Spleen (tissue), 11 donors: ENCODE data around the gene CABP2. TPM values are rescaled to one million over a fixed set of nuclear protein-coding genes. Genes with fewer than 3 reads are reported as not detected.
A peak's percentile ranks its signal among the peaks of the same experiment; 100 is the strongest.

Experiments used
- DNase-seq: peaks from one replicate; pipeline ENCODE4 v3.0.0-alpha.2; 2020
- H3K27ac ChIP-seq, 8 donors: fragments of 200-600 bp; sonication (generic) in 7 of 8; 1 replicate in 4 of 8; 2 replicates in 4 of 8; pipeline versions ENCODE4 v1.5.0 to v1.8.0; 2016 to 2021; ENCODE audit warnings: inconsistent platforms in 4 of 8, mild to moderate bottlenecking in 4 of 8, moderate library complexity in 1 of 8
- H3K27me3 ChIP-seq, 7 donors: fragments of 200-600 bp; sonication (generic) in 6 of 7; replicated peaks in 1 of 7; 1 replicate in 4 of 7; 2 replicates in 3 of 7; pipeline versions ENCODE4 v1.5.0 to v1.8.0; 2016 to 2021; ENCODE audit warnings: inconsistent platforms in 3 of 7, mild to moderate bottlenecking in 1 of 7
- H3K36me3 ChIP-seq, 6 donors: fragments of 200-600 bp; sonication (generic) in 5 of 6; 1 replicate in 4 of 6; 2 replicates in 2 of 6; pipeline versions ENCODE4 v1.5.0 to v1.8.0; 2016 to 2021; ENCODE audit warnings: inconsistent platforms in 2 of 6
- H3K4me1 ChIP-seq, 6 donors: fragments of 200-600 bp; sonication (generic) in 5 of 6; 1 replicate in 3 of 6; 2 replicates in 3 of 6; pipeline versions ENCODE4 v1.5.0 to v1.8.0; 2016 to 2021; ENCODE audit warnings: inconsistent platforms in 3 of 6
- H3K4me3 ChIP-seq, 8 donors: fragments of 200-600 bp; sonication (generic) in 7 of 8; 1 replicate in 4 of 8; 2 replicates in 4 of 8; pipeline versions ENCODE4 v1.5.0 to v1.8.0; 2016 to 2021; ENCODE audit warnings: inconsistent platforms in 4 of 8, mild to moderate bottlenecking in 4 of 8, moderate library complexity in 2 of 8
- H3K9me3 ChIP-seq, 8 donors: fragments of 200-600 bp; sonication (generic) in 7 of 8; 1 replicate in 4 of 8; 2 replicates in 4 of 8; pipeline versions ENCODE4 v1.5.0 to v1.8.0; 2016 to 2021; ENCODE audit warnings: inconsistent platforms in 4 of 8
- CTCF ChIP-seq, 11 experiments: fragments of 200-600 bp in 7 of 11; fragments of 450-650 bp in 4 of 11; sonication (generic) in 4 of 11; IDR thresholded peaks in 8 of 11; conservative IDR thresholded peaks in 3 of 11; 1 replicate in 7 of 11; 2 replicates in 4 of 11; pipeline versions ENCODE4 v1.4.0 to v1.8.0; 2016 to 2021; ENCODE audit warnings: antibody characterized with exemption in 11 of 11, inconsistent platforms in 4 of 11, mild to moderate bottlenecking in 1 of 11
- POLR2A ChIP-seq, 3 donors: fragments of 450-650 bp; IDR thresholded peaks; one replicate each; pipeline ENCODE4 v1.5.1; 2017; ENCODE audit warnings: antibody characterized with exemption in 3 of 3, mild to moderate bottlenecking in 1 of 3
- POLR2AphosphoS5 ChIP-seq, 3 donors: sonication (generic); formaldehyde crosslinking; IDR thresholded peaks; one replicate each; pipeline ENCODE4 v1.5.1; 2017; ENCODE audit warnings: antibody characterized with exemption in 3 of 3
- WGBS, 5 donors: extraction: QIAGEN DNeasy Blood & Tissue Kit in 3 of 5; methylation state at CpG; one replicate each; pipeline versions ENCODE4 v1.1.5 to v1.1.7; 2013 to 2018; 5-methylcytosine and 5-hydroxymethylcytosine counted together
- intact Hi-C: fragments of 100-400 bp; cut with DNase I; formaldehyde crosslinking; loops from one replicate; pipeline ENCODE4 v1.15.0; 2023; ENCODE audit warnings: low total_unique reads
- polyA plus RNA-seq, 3 donors: library from polyadenylated mRNA; stranded (reverse); fragments of 200-250 nt; gene quantifications; one replicate each; pipeline ENCODE4 v1.2.1, GENCODE V29; 2013
- total RNA-seq, 7 donors: library from RNA; depleted of rRNA in 3 of 7; stranded (reverse); fragments of >200 nt in 3 of 7; fragmentation: NEBNext Ultra II Directional in 4 of 7; extraction: Animal tissue kit (Norgen Biotek cat#: 25700) in 4 of 7; gene quantifications; one replicate each; pipeline versions ENCODE4 v1.1.0 to v1.2.1, GENCODE V29; 2016 to 2021
- donor health status: healthy with polysubstance abuse.
- donor health status: DM: no; HTN: no; CAD: no; lungs with moderate emphysema.
- donor health status: DM: no; HTN: no; CAD: no.
- donor health status: Bipolar disorder and iron deficiency.
- donor health status: healthy.
- donor health status: DM: no; HTN: no; CAD: no.
- donor health status: DM: yes; HTN: yes; CAD: no.

CABP2 gene
- total and polyA plus RNA-seq, 10 donors: not detected

GRCh38 chr11:67508486-67509121 lies 14.6 kb downstream of the CABP2 start:
- peaks cover 0 to 35% (median 0%) of the 10 kb centered on the region in 7 donors for H3K27me3 ChIP-seq
- peaks cover 28 to 53% (median 47%) of the 10 kb centered on the region in 6 donors for H3K4me1 ChIP-seq
- peaks cover 0 to 10% (median 0%) of the 10 kb centered on the region in 6 donors for H3K36me3 ChIP-seq
- peak overlapping the region; percentile 63 to 97 (median 86) for H3K4me3 ChIP-seq
- intact Hi-C loops: loop anchor here (5.0 kb wide), 1 partner anchor 111 kb away; no protein-coding TSS in a partner anchor
- peak; percentile 98 for DNase-seq
- no peaks in the 10 kb centered on the region for H3K9me3 ChIP-seq
- peak overlapping the region; percentile 97 to 100 (median 98) for H3K27ac ChIP-seq
- 1 to 2% (median 1%) methylated on average over 34 to 57 of the region's 57 CpGs for WGBS, 5 donors
- peak in 1 of 11 experiments; percentile 4 for TF ChIP-seq CTCF (IDR thresholded peaks at IDR 0.05 in 8 of 11, conservative IDR thresholded peaks at IDR 0.05 in 3 of 11)
- TF ChIP-seq POLR2AphosphoS5 (IDR thresholded peaks at IDR 0.05): peak; percentile 60 to 89 (median 65)
- TF ChIP-seq POLR2A (IDR thresholded peaks at IDR 0.05): peak in 2 of 3 donors; percentile 23 to 66

- no peaks in the 10 kb centered on the region for H3K9me3 ChIP-seq
- peaks cover 32 to 59% (median 53%) of the 10 kb centered on the region in 6 donors for H3K4me1 ChIP-seq
- WGBS, 5 donors: 0 to 1% (median 1%) methylated on average over 24 to 57 of the region's 57 CpGs
- peaks cover 0 to 35% (median 0%) of the 10 kb centered on the region in 7 donors for H3K27me3 ChIP-seq
- DNase-seq: peak; percentile 100
- H3K27ac ChIP-seq: peak within 1 kb of the TSS; percentile 97 to 100 (median 98)
- intact Hi-C loops: loop anchor here (5.0 kb wide), 1 partner anchor 111 kb away; no protein-coding TSS in a partner anchor
- H3K4me3 ChIP-seq: peak within 1 kb of the TSS; percentile 63 to 97 (median 86)
- TF ChIP-seq POLR2A (IDR thresholded peaks at IDR 0.05) (peak in 2 of 3 donors; percentile 83 to 93), CTCF (IDR thresholded peaks at IDR 0.05 in 8 of 11, conservative IDR thresholded peaks at IDR 0.05 in 3 of 11) (peak in 5 of 11 experiments; percentile 15 to 44 (median 28)), POLR2AphosphoS5 (IDR thresholded peaks at IDR 0.05) (peak; percentile 93 to 97 (median 95))
- H3K36me3 ChIP-seq: peaks cover 0 to 16% (median 0%) of the 10 kb centered on the region in 6 donors
Measured at GRCh38 chr11:67507864-67508485, 15.3 kb downstream of the CABP2 start, which contains the start of gene CDK2AP2. TSS of gene CDK2AP2 (minus strand) at chr11:67508162. CDS start at chr11:67508082, 80 bp downstream.

GRCh38 chr11:67507242-67507863 lies 15.9 kb downstream of the CABP2 start:
- Histone ChIP-seq H3K27ac (peak overlapping the region; percentile 97 to 100 (median 98)), H3K27me3 (peaks cover 0 to 29% (median 0%) of the 10 kb centered on the region in 7 donors), H3K36me3 (peaks cover 0 to 22% (median 3%) of the 10 kb centered on the region in 6 donors), H3K9me3 (no peaks in the 10 kb centered on the region), H3K4me3 (peak overlapping the region; percentile 63 to 97 (median 86)), H3K4me1 (peaks cover 32 to 65% (median 56%) of the 10 kb centered on the region in 6 donors)
- TF ChIP-seq POLR2AphosphoS5 (IDR thresholded peaks at IDR 0.05): no peak
- no peak for TF ChIP-seq POLR2A (IDR thresholded peaks at IDR 0.05)
- no peak for TF ChIP-seq CTCF (IDR thresholded peaks at IDR 0.05 in 8 of 11, conservative IDR thresholded peaks at IDR 0.05 in 3 of 11)
- intact Hi-C loops: loop anchor here (5.0 kb wide), 1 partner anchor 110 kb away; no protein-coding TSS in a partner anchor
- WGBS, 5 donors: 29 to 44% (median 32%) methylated on average over 27 to 33 of the region's 33 CpGs
- no peak for DNase-seq
